ENCODE data around the gene SLC12A5.
A peak's percentile ranks its signal among the peaks of the same experiment; 100 is the strongest.

DNA sequence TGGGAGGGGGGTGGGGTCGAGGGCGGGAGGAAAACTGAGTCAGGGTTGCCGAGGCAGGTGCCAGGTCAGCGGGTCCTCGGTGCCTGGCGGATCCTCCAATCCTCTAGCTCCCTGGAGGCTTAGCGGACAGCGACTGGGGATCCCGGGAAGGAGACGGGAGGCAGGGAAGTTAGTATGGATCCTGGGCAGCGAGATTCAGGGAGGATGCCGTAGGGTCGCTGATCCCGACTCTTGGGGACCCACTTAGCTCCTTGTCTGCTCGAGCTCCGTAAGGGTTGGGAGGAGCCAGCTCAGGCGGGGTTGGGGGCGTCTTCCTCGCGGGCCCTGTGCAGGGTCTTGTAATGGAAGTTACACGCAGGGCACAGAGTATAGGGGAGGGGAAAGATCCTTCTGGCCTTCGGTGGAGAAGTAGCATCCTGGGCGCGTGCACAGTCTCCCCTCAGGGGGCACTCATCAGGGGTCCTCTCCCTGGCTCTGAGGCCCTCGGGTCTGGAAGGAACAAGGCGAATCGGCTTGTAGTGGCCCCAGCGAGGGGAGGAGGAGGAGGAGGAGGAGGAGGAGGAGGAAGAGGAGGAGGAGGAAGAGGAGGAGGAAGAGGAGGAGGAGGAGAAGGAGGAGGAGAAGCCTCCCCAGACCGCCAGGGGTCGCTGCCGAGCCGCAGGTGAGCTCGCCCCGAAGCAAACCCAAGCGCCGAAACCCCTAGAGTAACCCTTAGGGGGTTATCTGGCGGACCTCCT lies 6.4 kb upstream of the SLC12A5 start:
- TF ChIP-seq, protein P1, sequence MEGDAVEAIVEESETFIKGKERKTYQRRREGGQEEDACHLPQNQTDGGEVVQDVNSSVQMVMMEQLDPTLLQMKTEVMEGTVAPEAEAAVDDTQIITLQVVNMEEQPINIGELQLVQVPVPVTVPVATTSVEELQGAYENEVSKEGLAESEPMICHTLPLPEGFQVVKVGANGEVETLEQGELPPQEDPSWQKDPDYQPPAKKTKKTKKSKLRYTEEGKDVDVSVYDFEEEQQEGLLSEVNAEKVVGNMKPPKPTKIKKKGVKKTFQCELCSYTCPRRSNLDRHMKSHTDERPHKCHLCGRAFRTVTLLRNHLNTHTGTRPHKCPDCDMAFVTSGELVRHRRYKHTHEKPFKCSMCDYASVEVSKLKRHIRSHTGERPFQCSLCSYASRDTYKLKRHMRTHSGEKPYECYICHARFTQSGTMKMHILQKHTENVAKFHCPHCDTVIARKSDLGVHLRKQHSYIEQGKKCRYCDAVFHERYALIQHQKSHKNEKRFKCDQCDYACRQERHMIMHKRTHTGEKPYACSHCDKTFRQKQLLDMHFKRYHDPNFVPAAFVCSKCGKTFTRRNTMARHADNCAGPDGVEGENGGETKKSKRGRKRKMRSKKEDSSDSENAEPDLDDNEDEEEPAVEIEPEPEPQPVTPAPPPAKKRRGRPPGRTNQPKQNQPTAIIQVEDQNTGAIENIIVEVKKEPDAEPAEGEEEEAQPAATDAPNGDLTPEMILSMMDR (IDR thresholded peaks at IDR 0.05) = peak; percentile 66 to 80 (median 69)
- TF ChIP-seq POLR2A (IDR thresholded peaks at IDR 0.05; ENCODE audit: low read depth) (no peak), EP300 (IDR thresholded peaks at IDR 0.05) (no peak)

Measured in esophagus muscularis mucosa (tissue), 4 donors.